Type B pancreatic cell (in vitro differentiated cells): Measurements from ENCODE around the gene MRPL2. TPM values are rescaled to one million over a fixed set of nuclear protein-coding genes. Genes with fewer than 3 reads are reported as not detected.
"Not testable (repeated sequence)": the region's sequence is repeated elsewhere in the genome, so short reads cannot be mapped to it uniquely, and the experiment has no call there.

Experiments
- DNase-seq: peaks from one replicate; pipeline ENCODE4 v3.0.0; 2021; ENCODE audit warnings: mixed read lengths; ENCODE audit not compliant: unreplicated experiment; ENCODE audit errors: extremely low spot score
- H3K27ac Mint-ChIP-seq: 2 replicates; pipeline ENCODE4 v1.8.0; 2021; ENCODE audit warnings: mild to moderate bottlenecking, mixed read lengths
- H3K27me3 Mint-ChIP-seq: 2 replicates; pipeline ENCODE4 v1.8.0; 2021; ENCODE audit warnings: mixed read lengths
- H3K36me3 Mint-ChIP-seq: 2 replicates; pipeline ENCODE4 v1.8.0; 2021; ENCODE audit warnings: mixed read lengths
- H3K4me1 Mint-ChIP-seq: one replicate; pipeline ENCODE4 v1.8.0; 2021; ENCODE audit warnings: mixed read lengths; ENCODE audit not compliant: unreplicated experiment
- H3K4me3 Mint-ChIP-seq: 2 replicates; pipeline ENCODE4 v1.8.0; 2021; ENCODE audit warnings: mild to moderate bottlenecking, mixed read lengths
- H3K9me3 Mint-ChIP-seq: 2 replicates; pipeline ENCODE4 v1.8.0; 2021; ENCODE audit warnings: mixed read lengths
- total RNA-seq: library from RNA; stranded (reverse); gene quantifications from 2 replicates; pipeline ENCODE4 v1.2.1, GENCODE V29; 2021; ENCODE audit warnings: low replicate concordance
- TF ChIP-seq, protein P1 (sequence below): fragments of 200-600 bp; sonication (generic); conservative IDR thresholded peaks from 2 replicates; pipeline ENCODE4 v1.5.0; 2021; ENCODE audit warnings: antibody characterized with exemption, mild to moderate bottlenecking

MRPL2 gene
- total RNA-seq, 1 donor from 2014 or later, result 58.6 TPM

DNA sequence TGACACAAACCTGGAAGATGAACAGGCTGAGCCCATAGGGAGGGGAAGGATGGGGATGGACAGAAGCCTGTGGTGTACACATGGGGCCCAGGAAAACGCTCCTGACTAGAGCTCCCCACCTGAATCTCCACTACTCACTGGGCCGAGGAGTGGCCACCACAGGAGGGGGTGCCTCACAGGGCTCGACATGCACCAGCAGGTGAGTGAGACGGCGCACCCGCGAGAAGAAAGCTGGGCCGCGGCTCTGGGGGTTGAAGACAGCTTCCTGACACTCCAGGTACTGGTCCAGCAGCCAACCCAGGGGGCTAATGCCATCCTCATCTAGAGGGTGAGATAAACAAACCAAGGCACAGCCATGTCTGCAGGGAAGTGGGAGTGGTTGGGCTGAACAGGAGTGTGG lies 15.9 kb downstream of the MRPL2 start:
- peaks cover 12% of the 10 kb centered on the region for H3K36me3 Mint-ChIP-seq
- TF ChIP-seq, protein P1, sequence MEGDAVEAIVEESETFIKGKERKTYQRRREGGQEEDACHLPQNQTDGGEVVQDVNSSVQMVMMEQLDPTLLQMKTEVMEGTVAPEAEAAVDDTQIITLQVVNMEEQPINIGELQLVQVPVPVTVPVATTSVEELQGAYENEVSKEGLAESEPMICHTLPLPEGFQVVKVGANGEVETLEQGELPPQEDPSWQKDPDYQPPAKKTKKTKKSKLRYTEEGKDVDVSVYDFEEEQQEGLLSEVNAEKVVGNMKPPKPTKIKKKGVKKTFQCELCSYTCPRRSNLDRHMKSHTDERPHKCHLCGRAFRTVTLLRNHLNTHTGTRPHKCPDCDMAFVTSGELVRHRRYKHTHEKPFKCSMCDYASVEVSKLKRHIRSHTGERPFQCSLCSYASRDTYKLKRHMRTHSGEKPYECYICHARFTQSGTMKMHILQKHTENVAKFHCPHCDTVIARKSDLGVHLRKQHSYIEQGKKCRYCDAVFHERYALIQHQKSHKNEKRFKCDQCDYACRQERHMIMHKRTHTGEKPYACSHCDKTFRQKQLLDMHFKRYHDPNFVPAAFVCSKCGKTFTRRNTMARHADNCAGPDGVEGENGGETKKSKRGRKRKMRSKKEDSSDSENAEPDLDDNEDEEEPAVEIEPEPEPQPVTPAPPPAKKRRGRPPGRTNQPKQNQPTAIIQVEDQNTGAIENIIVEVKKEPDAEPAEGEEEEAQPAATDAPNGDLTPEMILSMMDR, result no peak
- no peaks in the 10 kb centered on the region for H3K27me3 Mint-ChIP-seq
- H3K4me1 Mint-ChIP-seq, result no peaks in the 10 kb centered on the region
- DNase-seq, result no peak
- no peak overlapping the region for H3K4me3 Mint-ChIP-seq
- no peaks in the 10 kb centered on the region for H3K9me3 Mint-ChIP-seq
- no peak overlapping the region for H3K27ac Mint-ChIP-seq

- H3K9me3 Mint-ChIP-seq, DNase-seq, H3K27me3 Mint-ChIP-seq, H3K27ac Mint-ChIP-seq, H3K4me1 Mint-ChIP-seq, H3K4me3 Mint-ChIP-seq: not testable (repeated sequence)
- H3K36me3 Mint-ChIP-seq, result peaks cover 18% of the 10 kb centered on the region
Measured at GRCh38 chr6:43041475-43041874, 17.8 kb downstream of the MRPL2 start.

DNA sequence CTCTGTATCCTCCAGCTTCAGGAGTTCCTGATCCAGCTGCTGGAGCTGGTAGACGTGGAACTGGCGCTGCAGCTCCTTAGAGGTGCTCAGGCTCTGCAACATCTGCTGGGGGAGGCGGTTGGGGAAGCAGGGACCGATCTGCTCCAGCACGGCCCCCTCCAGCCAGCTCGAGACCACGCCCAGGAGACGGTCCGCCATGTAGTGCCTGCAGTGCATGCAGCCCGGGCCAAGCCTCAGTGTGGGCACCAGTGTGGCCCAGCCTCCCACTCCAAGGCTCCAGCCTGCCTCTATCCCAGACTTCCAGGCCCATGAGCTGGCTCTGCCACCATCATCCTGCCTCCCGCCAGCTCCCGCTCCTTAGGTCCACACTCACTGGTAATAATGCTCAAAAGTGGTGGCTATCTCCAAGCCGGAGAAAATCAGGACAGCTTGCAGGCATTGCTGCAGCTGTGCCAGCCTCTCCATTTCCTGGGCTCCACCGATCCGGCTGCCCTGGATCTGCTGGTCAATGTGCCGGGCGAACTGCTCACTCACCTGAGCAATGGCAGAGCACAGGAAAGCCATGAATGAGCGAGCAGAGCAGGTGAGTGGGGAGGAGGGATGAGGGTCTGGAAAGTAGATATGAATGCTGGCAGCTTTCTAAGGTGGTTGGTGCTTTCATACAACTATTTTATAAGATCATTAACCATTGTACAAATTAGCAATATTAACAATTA lies 18.5 kb downstream of the MRPL2 start:
- no peak for DNase-seq
- no peaks in the 10 kb centered on the region for H3K9me3 Mint-ChIP-seq
- peaks cover 18% of the 10 kb centered on the region for H3K36me3 Mint-ChIP-seq
- H3K4me1 Mint-ChIP-seq, result no peaks in the 10 kb centered on the region
- TF ChIP-seq, protein P1, result no peak
- H3K27ac Mint-ChIP-seq, result no peak overlapping the region
- H3K4me3 Mint-ChIP-seq, result no peak overlapping the region
- no peaks in the 10 kb centered on the region for H3K27me3 Mint-ChIP-seq

DNA sequence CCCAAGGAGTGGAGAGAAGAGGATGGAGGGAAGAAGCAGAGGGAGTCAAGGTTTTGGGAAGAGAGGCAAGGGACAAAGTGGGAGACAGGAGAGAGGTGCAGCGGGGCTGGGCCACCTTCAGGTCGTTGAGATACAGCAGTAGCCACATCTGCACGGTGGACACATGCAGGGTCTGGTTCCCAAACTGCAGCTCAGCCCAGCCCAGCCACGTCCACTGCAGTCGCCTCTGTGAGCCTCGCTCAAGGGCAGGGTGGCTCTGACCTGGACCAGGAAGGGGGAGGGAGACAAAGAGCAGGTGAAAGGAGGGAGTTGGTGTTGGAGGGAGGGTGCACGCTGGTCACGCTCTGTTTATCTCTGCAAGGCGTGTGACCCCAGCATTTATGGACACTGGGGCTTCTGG lies 20.5 kb downstream of the MRPL2 start:
- Mint-ChIP-seq H3K4me3 (no peak overlapping the region), H3K4me1 (no peaks in the 10 kb centered on the region)

DNA sequence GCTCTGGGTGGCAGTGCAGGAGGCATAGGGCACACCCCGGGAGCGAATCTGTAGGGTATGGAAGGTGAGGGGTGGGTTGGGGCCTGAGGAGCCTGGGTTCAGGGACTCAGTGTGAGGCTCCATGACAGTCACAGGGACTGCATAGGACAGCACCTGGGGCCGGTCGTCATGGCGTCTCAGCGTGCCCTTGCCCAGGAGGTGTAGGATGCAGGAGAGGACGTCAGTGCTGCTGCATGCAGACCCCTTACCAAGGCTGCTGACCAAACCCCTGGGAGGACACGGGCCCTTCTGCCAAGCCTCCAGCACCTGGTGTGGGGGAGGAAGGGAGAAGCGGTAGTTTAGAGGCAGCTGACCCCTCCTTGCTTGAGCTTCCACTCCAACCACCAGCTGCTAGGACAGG lies 21.5 kb downstream of the MRPL2 start:
- no peak for DNase-seq
- no peaks in the 10 kb centered on the region for H3K9me3 Mint-ChIP-seq
- H3K4me1 Mint-ChIP-seq, result no peaks in the 10 kb centered on the region
- TF ChIP-seq, protein P1, result no peak
- H3K27me3 Mint-ChIP-seq, result no peaks in the 10 kb centered on the region
- H3K27ac Mint-ChIP-seq, result no peak overlapping the region
- H3K4me3 Mint-ChIP-seq, result no peak overlapping the region
- H3K36me3 Mint-ChIP-seq, result peaks cover 22% of the 10 kb centered on the region

More for the DNA sequence above, 20.5 kb downstream of the MRPL2 start:
- H3K9me3 Mint-ChIP-seq, result no peaks in the 10 kb centered on the region
- TF ChIP-seq, protein P1, result no peak
- H3K36me3 Mint-ChIP-seq, result peaks cover 18% of the 10 kb centered on the region
- DNase-seq, result no peak
- H3K27me3 Mint-ChIP-seq, result no peaks in the 10 kb centered on the region
- H3K27ac Mint-ChIP-seq, result no peak overlapping the region

- no peaks in the 10 kb centered on the region for H3K4me1 Mint-ChIP-seq
- H3K27me3 Mint-ChIP-seq, result no peaks in the 10 kb centered on the region
- H3K4me3 Mint-ChIP-seq, result no peak overlapping the region
- H3K27ac Mint-ChIP-seq, result no peak overlapping the region
- peaks cover 18% of the 10 kb centered on the region for H3K36me3 Mint-ChIP-seq
- no peaks in the 10 kb centered on the region for H3K9me3 Mint-ChIP-seq
- TF ChIP-seq, protein P1, result no peak
- DNase-seq, result no peak
Measured at GRCh38 chr6:43037197-43037596, 22.0 kb downstream of the MRPL2 start.
